CD4-positive, alpha-beta T cell treated with Interleukin-12 subunit alpha and Interleukin-12 subunit beta, for 1 hour (primary cell): ENCODE measurements around the gene SETBP1.

Source experiments
- DNase-seq: peaks from one replicate; pipeline ENCODE4 v3.0.0-alpha.2; 2020

Gene SETBP1

GRCh38 chr18:44915213-44915612 lies 234.5 kb downstream of the SETBP1 start:
- no peak for DNase-seq

- no peak for DNase-seq
Observed at GRCh38 chr18:44915661-44916060, 235.0 kb downstream of the SETBP1 start.

- no peak for DNase-seq
Observed at GRCh38 chr18:44916429-44917207, 235.9 kb downstream of the SETBP1 start.

GRCh38 chr18:44917216-44918141 lies 236.8 kb downstream of the SETBP1 start:
- DNase-seq = no peak

- DNase-seq = no peak
Observed at GRCh38 chr18:44918142-44918476, 237.4 kb downstream of the SETBP1 start.

- DNase-seq = no peak
Observed at GRCh38 chr18:44920441-44920840, 239.8 kb downstream of the SETBP1 start.

- DNase-seq = no peak
Observed at GRCh38 chr18:44921974-44922373, 241.3 kb downstream of the SETBP1 start.

GRCh38 chr18:44922968-44923367 lies 242.3 kb downstream of the SETBP1 start:
- no peak for DNase-seq

- no peak for DNase-seq
Observed at GRCh38 chr18:44924785-44925499, 244.3 kb downstream of the SETBP1 start.

GRCh38 chr18:44927127-44927849 lies 246.6 kb downstream of the SETBP1 start:
- no peak for DNase-seq

GRCh38 chr18:44934901-44935300 lies 254.2 kb downstream of the SETBP1 start:
- DNase-seq = no peak

GRCh38 chr18:44935455-44935854 lies 254.8 kb downstream of the SETBP1 start:
- DNase-seq = no peak

- DNase-seq = no peak
Observed at GRCh38 chr18:44936485-44936884, 255.8 kb downstream of the SETBP1 start.

GRCh38 chr18:44937960-44938719 lies 257.5 kb downstream of the SETBP1 start:
- no peak for DNase-seq

GRCh38 chr18:44938720-44939665 lies 258.3 kb downstream of the SETBP1 start:
- no peak for DNase-seq

- no peak for DNase-seq
Observed at GRCh38 chr18:44941516-44941915, 260.8 kb downstream of the SETBP1 start.

- no peak for DNase-seq
Observed at GRCh38 chr18:44942073-44942472, 261.4 kb downstream of the SETBP1 start.

GRCh38 chr18:44943311-44943881 lies 262.7 kb downstream of the SETBP1 start:
- DNase-seq = no peak

- DNase-seq = no peak
Observed at GRCh38 chr18:44944461-44944860, 263.8 kb downstream of the SETBP1 start.

GRCh38 chr18:44945888-44946401 lies 265.3 kb downstream of the SETBP1 start:
- DNase-seq = no peak
